ENCODE results near the gene CFAP20DC.
"Not testable (repeated sequence)": the region's sequence is repeated elsewhere in the genome, so short reads cannot be mapped to it uniquely, and the experiment has no call there.

Gene CFAP20DC

GRCh38 chr3:59049671-59050331 lies at the start of gene CFAP20DC:
TSS of gene CFAP20DC (minus strand) at chr3:59050025. CDS start at chr3:59049631, 394 bp downstream.
- peak within 1 kb of the TSS; percentile 43; the same call in 1 of the 2 replicates for H3K4me3 ChIP-seq (ENCODE audit: low read length)
- TF ChIP-seq ZNF274 (IDR thresholded peaks at IDR 0.05; ENCODE audit: low read depth, low read length): no peak

- H3K4me3 ChIP-seq (ENCODE audit: low read length): not testable (repeated sequence)
These were observed 48.7 kb upstream of the CFAP20DC start for GRCh38 chr3:59098516-59098915.

GRCh38 chr3:59094446-59094845 lies 44.6 kb upstream of the CFAP20DC start:
- no peak overlapping the region for H3K4me3 ChIP-seq (ENCODE audit: low read length)
- no peak for TF ChIP-seq ZNF274 (IDR thresholded peaks at IDR 0.05; ENCODE audit: low read depth, low read length)

DNA sequence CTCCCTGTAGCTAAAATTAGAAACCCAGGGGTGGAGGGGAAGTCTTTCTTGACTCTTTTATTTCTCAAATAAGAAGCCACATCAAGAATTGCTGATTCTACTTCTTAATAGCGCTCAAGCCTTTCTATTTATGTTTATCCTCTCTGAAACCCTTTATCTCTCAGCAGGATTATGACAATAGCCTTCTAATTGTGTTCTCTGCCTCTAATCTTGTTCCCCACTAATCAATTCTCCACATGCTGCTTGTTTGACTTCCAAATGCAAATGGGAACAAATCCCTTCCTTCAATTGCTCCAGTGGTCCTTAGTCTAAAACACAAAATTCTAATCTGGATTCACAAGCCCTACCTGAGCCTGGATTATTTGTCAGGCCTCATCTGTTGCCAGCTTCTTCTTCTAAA lies 43.7 kb upstream of the CFAP20DC start:
- H3K4me3 ChIP-seq (ENCODE audit: low read length): no peak overlapping the region
- TF ChIP-seq ZNF274 (IDR thresholded peaks at IDR 0.05; ENCODE audit: low read depth, low read length): no peak

- no peak for TF ChIP-seq ZNF274 (IDR thresholded peaks at IDR 0.05; ENCODE audit: low read depth, low read length)
- no peak overlapping the region for H3K4me3 ChIP-seq (ENCODE audit: low read length)
These were observed 38.9 kb upstream of the CFAP20DC start for GRCh38 chr3:59088761-59089160.

GRCh38 chr3:59085976-59086375 lies 36.2 kb upstream of the CFAP20DC start:
- TF ChIP-seq ZNF274 (IDR thresholded peaks at IDR 0.05; ENCODE audit: low read depth, low read length): no peak
- H3K4me3 ChIP-seq (ENCODE audit: low read length): no peak overlapping the region

GRCh38 chr3:59084583-59084982 lies 34.8 kb upstream of the CFAP20DC start:
- TF ChIP-seq ZNF274 (IDR thresholded peaks at IDR 0.05; ENCODE audit: low read depth, low read length): no peak
- no peak overlapping the region for H3K4me3 ChIP-seq (ENCODE audit: low read length)

- no peak for TF ChIP-seq ZNF274 (IDR thresholded peaks at IDR 0.05; ENCODE audit: low read depth, low read length)
- no peak overlapping the region for H3K4me3 ChIP-seq (ENCODE audit: low read length)
These were observed 32.3 kb upstream of the CFAP20DC start for GRCh38 chr3:59082106-59082505.

DNA sequence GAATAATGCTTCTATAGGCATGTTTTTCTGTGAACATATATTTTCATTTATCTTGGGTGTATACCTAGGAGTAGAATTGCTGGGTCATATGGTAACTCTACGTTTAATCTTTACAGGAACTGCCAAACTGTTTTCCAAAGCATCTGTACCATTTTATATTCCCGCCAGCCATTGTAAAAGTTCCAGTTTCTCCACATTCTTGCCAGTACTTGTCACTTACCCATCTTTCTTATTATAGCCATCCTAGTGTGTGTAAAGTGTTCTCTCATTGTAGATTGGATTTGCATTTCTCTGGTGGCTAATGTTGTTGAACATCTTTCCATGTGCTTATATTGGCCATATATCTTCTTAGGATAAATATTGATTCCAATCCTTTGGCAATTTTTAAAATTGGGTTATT lies 31.2 kb upstream of the CFAP20DC start:
- H3K4me3 ChIP-seq (ENCODE audit: low read length): no peak overlapping the region
- TF ChIP-seq ZNF274 (IDR thresholded peaks at IDR 0.05; ENCODE audit: low read depth, low read length): no peak

- no peak for TF ChIP-seq ZNF274 (IDR thresholded peaks at IDR 0.05; ENCODE audit: low read depth, low read length)
These were observed 30.1 kb upstream of the CFAP20DC start for GRCh38 chr3:59079962-59080361.

GRCh38 chr3:59074764-59075163 lies 24.9 kb upstream of the CFAP20DC start:
- H3K4me3 ChIP-seq (ENCODE audit: low read length): no peak overlapping the region
- TF ChIP-seq ZNF274 (IDR thresholded peaks at IDR 0.05; ENCODE audit: low read depth, low read length): no peak

More at GRCh38 chr3:59079962-59080361, 30.1 kb upstream of the CFAP20DC start:
- H3K4me3 ChIP-seq (ENCODE audit: low read length): no peak overlapping the region

DNA sequence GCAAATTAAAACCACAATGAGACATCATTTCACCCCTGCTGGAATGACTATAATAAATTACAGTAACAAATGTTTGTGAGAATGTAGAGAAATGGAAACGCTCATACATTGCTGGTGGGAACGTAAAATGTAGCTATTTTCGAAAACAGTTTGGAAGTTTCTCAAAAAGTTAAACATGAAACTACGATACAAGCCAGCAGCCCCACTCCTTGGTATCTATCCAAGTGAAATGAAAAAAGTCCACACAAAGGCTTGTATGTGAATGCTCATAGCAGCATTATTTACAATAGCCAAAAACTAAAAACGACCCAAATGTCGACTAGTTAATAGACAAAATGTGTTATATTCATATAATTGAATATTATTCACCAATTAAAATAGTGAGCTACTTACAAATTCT lies 22.9 kb upstream of the CFAP20DC start:
- TF ChIP-seq ZNF274 (IDR thresholded peaks at IDR 0.05; ENCODE audit: low read depth, low read length): no peak
- no peak overlapping the region for H3K4me3 ChIP-seq (ENCODE audit: low read length)

DNA sequence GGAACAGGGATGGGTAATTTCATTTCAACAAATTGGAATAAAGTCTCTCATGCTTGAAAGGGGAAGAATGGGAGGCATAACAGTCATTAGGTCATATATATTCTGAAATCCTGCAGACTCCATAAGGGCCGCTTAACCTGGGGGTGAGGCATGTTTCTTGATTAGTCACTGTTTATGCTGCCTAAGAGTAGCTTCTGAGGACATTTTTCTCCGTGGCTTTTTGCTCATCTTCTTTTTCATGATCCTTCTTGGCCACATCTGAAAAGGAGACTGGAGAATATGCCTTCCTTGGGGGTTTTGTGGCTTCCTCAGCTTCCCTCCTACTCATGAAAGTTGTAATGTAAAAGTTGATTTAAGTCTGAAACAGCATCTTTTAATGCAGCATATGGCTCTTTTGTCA lies 20.0 kb upstream of the CFAP20DC start:
- no peak overlapping the region for H3K4me3 ChIP-seq (ENCODE audit: low read length)
- TF ChIP-seq ZNF274 (IDR thresholded peaks at IDR 0.05; ENCODE audit: low read depth, low read length): no peak

DNA sequence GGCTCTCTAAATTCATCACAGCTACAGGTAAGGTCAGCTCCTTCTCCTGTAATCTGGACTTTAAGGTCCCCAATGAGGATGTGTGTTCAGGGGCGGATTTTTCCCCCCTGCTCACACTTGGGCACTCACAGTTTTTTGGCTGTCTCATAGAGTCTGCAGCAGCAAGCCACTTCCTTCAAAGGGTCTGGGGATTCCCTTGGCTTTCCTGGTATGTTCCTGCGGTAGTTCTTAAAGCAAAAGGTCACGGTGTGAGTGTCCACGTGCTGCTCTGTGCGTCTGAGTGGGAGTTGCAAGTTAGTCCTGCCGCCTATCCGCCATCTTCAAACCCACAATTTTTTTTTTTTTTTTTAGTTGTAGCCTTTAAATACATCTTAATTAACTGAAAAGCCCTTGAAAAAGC lies 15.4 kb upstream of the CFAP20DC start:
- no peak overlapping the region for H3K4me3 ChIP-seq (ENCODE audit: low read length)
- no peak for TF ChIP-seq ZNF274 (IDR thresholded peaks at IDR 0.05; ENCODE audit: low read depth, low read length)

- H3K4me3 ChIP-seq (ENCODE audit: low read length): no peak overlapping the region
- TF ChIP-seq ZNF274 (IDR thresholded peaks at IDR 0.05; ENCODE audit: low read depth, low read length): no peak
These were observed 14.9 kb upstream of the CFAP20DC start for GRCh38 chr3:59064728-59065127.

DNA sequence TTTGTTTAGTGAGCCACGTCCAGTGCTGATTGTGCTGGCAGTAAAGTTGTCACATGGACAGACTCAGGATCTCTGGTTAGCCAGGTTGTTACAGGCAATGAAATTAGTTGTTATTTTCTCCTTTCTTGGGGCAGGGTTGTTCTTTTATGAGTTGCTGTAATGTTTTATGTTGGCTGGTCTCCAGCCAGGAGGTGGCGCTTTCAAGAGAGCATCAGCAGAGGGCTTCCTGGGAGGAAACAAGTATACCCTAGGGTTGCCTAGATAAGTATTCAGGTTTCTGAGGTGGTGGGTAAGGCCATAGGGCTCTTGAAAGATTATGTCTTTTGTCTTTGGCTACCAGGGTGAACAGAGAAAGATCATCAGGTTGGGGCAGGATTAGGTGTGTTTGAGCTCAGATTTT lies 14.5 kb upstream of the CFAP20DC start:
- H3K4me3 ChIP-seq (ENCODE audit: low read length): no peak overlapping the region
- TF ChIP-seq ZNF274 (IDR thresholded peaks at IDR 0.05; ENCODE audit: low read depth, low read length): no peak

Measured in GM08714 (cell line).